Right hindlimb (tissue), 1 donor: ENCODE data around the gene SPIC.

ENCODE experiments used
- DNase-seq: peaks from one replicate; pipeline ENCODE4 v3.0.0-alpha.2; 2018

SPIC gene

GRCh38 chr12:101536069-101536674 lies 61.0 kb downstream of the SPIC start:
- DNase-seq: no peak
